Measurements from ENCODE around the gene RIT2.

Gene RIT2

GRCh38 chr18:43092539-43092938 lies 22.9 kb downstream of the RIT2 start:
- H3K4me3 ChIP-seq (ENCODE audit: low read depth, low read length), result no peak overlapping the region

GRCh38 chr18:43081396-43081795 lies 34.1 kb downstream of the RIT2 start:
- no peak overlapping the region for H3K4me3 ChIP-seq (ENCODE audit: low read depth, low read length)

DNA sequence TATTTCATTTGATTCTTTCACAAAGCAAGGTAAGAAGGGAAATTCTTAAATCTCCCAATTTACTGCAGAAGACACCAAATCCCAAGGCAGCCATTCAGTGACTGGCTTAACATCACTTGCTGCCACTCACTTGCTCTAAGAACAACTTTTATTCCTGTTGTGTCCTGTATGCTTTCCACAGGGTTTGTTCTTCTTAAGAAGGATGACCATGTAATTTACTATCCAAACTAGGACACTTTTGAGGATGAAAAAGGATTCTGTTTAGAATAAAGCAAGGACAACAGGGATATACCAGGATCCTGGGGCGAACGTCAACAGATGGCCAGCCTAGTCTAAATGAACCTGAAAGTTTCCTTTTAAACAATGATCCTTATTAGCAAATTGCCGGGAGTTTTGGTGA lies 34.8 kb downstream of the RIT2 start:
- no peak overlapping the region for H3K4me3 ChIP-seq (ENCODE audit: low read depth, low read length)

DNA sequence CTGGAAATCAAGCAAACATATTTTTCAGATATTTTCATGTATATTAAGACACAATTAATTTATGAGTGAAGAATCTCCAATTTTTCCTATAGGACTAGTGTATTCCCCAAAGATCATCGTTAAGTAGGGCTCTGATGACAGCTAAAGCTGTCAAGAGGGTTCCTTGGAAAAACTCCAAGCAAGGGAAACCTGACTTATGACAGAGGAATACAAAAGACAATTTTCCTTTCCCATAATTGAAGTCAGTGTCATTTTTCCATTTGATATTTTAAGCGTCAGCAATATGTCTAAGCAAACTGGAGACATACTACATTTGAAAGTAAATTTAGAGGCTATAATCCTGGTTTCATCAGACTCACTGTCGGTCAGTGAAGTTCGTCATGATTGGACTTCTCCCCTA lies 36.1 kb downstream of the RIT2 start:
- no peak overlapping the region for H3K4me3 ChIP-seq (ENCODE audit: low read depth, low read length)

DNA sequence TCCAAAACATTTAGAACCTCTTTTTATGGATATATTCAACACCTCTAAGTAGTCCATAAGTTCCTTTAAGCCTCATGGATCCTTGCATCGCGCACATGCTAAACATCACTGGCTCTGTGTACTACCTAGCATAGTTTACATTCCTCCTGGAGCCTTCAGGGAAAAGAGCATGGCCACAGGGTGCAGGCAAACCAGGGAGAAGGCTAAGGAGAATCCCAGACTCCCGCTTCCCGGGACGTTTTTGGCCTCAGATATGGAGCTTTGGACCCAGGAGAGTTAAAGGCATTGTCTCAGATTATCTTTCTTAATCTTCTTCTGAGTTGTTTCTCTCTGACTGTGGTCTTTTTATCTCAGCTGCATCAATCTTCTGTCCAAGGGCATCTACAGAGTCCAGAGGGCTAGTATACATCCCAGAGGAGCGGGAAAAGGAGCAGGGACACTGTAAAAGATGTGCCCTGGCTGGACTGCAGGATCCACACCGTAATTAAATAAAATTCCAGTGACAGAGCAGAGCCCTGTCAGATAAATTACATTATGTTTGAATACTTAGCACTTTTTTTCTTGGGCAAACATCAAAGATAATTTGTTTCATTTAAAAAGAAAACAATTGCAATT lies 36.9 kb downstream of the RIT2 start:
- H3K4me3 ChIP-seq (ENCODE audit: low read depth, low read length), result no peak overlapping the region

GRCh38 chr18:43077510-43078308 lies 37.8 kb downstream of the RIT2 start:
- no peak overlapping the region for H3K4me3 ChIP-seq (ENCODE audit: low read depth, low read length)

GRCh38 chr18:43073771-43074170 lies 41.7 kb downstream of the RIT2 start:
- H3K4me3 ChIP-seq (ENCODE audit: low read depth, low read length), result no peak overlapping the region

DNA sequence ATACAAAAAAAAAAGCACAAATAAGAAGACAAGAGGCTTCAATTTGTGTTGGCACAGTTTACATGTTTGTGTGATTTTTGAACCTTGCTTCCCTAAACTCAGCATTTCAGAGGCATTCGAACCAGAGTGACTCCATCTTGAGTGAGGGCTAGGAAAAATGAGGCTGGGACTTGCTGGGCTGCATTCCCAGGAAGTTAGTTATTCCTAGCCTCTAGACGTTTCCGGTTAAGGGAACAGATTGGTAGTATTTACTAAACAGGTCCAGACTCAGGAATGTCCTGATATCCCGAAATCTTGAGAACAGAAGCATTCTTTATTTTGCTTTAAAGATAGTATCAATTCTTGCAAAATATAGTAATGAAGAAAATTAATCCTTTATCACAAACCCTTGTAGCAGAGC lies 46.7 kb downstream of the RIT2 start:
- H3K4me3 ChIP-seq (ENCODE audit: low read depth, low read length), result no peak overlapping the region

DNA sequence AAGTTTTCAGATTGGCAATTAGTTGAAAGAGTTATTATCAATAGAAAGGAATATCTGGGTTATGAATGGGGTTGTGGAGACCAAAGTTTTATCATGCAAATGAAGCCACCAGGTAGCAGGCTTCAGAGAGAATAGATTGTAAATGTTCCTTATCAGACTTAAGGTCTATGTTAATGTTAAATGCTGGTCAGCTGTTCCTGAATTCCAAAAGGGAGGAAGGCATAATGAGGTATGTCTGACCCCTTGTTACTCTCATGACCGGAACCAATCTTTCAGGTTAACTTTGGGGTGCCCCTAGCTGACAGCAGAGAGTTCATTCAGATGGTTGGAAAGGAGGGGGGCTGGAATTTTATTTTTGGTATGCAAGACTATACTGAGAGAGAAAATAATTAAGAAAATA lies 47.9 kb downstream of the RIT2 start:
- H3K4me3 ChIP-seq (ENCODE audit: low read depth, low read length), result no peak overlapping the region

GRCh38 chr18:43061816-43062215 lies 53.7 kb downstream of the RIT2 start:
- no peak overlapping the region for H3K4me3 ChIP-seq (ENCODE audit: low read depth, low read length)

DNA sequence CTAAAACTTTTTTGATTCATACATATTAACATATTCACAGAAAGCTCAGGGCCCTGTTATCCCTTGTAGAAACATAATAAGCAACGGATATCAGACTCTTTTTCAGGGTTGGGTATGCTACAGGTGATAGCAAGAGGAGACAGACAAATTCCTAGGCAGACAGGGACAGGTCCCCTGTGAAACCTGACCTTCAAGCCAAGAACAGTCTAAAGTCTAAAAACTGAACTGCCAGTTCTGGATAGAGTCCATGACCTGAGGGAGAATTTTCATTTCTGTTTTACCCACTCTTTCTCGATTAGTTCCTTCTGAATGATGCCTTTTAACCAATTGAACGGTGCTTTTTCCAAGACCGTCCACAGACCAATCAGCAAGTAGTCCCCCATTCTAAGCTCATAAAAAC lies 54.2 kb downstream of the RIT2 start:
- H3K4me3 ChIP-seq (ENCODE audit: low read depth, low read length), result no peak overlapping the region

DNA sequence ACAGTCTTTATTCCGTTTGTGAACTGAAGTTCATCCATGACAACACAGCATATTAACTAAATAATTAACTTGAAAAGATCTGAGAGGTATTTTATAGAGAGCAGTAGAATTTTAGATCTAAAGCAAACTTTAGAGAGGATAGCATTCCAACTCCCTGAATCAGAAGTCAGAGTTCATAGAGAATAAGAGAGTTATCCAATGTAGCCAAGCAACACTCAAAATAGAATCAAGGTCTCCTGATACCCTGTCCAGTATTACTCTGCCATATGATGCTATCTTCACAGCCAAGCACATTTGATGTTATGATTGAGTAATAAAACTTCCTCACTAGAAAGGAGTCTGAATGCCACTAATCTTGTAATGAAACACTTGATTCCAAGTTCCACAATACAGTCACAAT lies 55.5 kb downstream of the RIT2 start:
- H3K4me3 ChIP-seq (ENCODE audit: low read depth, low read length), result no peak overlapping the region

DNA sequence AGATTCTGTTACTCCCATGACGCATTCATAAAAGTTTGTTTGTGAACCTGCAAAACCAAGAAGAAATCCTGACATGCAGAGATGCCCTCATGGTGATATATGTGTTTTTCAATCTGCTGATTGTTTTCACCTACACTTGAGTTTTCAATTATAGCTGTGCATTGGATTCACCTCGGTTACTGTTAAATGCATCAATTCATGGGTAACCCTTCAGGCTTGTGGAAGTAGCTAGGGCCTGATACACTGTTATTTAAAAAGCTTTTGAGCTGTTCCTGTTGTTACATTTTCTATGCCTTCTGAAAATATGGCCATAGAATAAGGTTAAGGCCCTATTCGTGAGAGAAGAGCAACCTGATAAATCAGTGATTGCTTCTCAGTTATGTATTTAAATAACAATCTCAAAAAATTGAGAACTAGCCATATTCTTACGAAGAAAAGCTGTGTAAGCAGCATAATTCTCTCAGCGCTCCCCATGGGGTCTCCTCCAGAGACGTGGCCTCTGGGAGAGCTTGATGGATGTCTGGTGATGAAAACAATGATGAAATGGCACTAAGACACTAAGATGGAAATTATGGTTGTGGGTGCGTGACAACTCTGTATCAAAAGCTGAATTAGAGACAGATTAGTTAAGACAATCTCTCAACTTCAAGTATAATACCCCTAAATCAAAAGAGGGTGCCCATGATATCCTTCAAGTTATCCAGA lies 60.5 kb downstream of the RIT2 start:
- no peak overlapping the region for H3K4me3 ChIP-seq (ENCODE audit: low read depth, low read length)

- H3K4me3 ChIP-seq (ENCODE audit: low read depth, low read length), result no peak overlapping the region
These were observed 66.5 kb downstream of the RIT2 start for GRCh38 chr18:43049021-43049420.

- no peak overlapping the region for H3K4me3 ChIP-seq (ENCODE audit: low read depth, low read length)
These were observed 69.2 kb downstream of the RIT2 start for GRCh38 chr18:43046322-43046721.

DNA sequence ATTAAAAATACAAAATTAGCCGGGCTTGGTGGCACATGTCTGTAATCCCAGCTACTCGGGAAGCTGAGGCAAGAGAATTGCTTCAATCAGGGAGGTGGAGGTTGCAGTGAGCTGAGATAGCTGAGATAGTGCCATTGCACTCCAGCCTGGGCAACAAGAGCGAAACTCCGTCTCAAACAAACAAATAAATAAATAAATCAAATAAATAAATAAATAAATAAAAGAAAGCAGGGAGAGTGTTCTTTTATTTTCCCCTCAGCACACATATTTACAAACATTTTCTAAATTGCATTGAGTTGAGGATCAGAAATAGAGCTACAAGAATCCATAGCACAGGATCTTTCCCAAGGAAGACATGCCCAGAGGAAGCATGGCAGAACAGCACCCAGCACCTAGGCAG lies 71.9 kb downstream of the RIT2 start:
- no peak overlapping the region for H3K4me3 ChIP-seq (ENCODE audit: low read depth, low read length)

DNA sequence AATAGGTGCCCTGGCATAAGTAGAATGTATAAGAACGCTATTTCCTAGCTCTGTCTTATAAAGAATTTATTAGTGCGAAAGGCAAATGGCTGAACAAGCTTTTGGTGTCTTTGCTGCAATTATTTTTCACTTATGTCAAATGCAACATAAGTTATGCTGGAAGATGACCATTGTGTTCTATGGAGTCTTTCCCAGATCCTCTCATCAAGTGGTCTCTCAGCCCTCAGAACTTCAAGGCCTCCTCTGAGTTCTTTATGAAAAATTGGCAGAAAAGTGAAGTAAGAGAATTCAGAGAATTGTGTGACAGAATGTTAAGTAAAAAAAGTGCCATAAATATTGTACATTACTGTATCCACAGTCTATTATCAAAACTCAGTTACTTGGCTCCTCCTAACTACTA lies 75.2 kb downstream of the RIT2 start:
- H3K4me3 ChIP-seq (ENCODE audit: low read depth, low read length), result no peak overlapping the region

GRCh38 chr18:43034683-43035500 lies 80.6 kb downstream of the RIT2 start:
- H3K4me3 ChIP-seq (ENCODE audit: low read depth, low read length), result no peak overlapping the region

- no peak overlapping the region for H3K4me3 ChIP-seq (ENCODE audit: low read depth, low read length)
These were observed 84.3 kb downstream of the RIT2 start for GRCh38 chr18:43031169-43031568.

DNA sequence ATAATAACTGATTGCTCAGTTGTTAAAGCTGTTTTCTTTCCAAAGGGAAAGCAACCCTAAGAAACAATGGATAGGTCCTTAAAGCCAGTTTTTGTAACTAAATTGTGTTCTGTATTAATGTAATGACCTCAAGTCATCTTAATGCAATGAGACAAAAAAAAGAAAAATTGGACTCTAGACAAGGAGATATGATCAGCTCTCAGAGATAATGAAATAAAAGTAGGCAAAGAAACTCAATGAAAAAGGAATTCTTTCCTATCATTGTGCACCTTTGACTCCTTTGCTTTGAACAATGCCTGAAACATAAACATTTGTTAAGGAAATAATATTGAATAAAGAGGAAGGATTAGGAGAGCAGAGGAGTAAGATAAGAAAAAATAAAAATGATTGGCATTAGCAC lies 86.1 kb downstream of the RIT2 start:
- no peak overlapping the region for H3K4me3 ChIP-seq (ENCODE audit: low read depth, low read length)

DNA sequence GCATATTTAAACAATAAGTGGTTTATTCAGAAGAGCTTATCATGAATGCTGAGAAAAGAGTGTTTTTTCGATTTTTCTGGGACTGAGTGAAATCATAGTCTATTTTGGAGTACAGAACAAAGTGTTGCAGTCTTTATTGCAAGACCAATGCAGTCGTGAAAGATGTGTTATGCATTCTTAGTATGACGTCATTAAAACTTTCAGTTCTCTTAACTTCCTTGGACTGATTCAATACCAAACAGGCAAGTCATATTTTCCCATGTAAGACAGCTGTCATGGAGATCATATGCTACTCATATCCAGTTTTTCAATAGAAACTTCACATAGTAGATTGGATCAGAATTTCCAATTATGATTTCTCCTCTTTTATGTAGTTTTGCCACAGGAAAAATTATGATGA lies 92.6 kb downstream of the RIT2 start:
- H3K4me3 ChIP-seq (ENCODE audit: low read depth, low read length), result no peak overlapping the region

Data from iPS-11a (cell line).